GM12864 (cell line): ENCODE measurements around the gene CEP85.

Experiments used
- DNase-seq: peaks from one replicate; pipeline ENCODE4 v3.0.0-alpha.2; 2011; ENCODE audit warnings: low read depth
- H3K4me3 ChIP-seq: 2 replicates; pipeline ENCODE4 v1.5.1; 2011; ENCODE audit warnings: mild to moderate bottlenecking, low read depth, low read length, control low read depth
- TF ChIP-seq, protein P1 (sequence below): IDR thresholded peaks from 2 replicates; pipeline ENCODE4 v1.5.1; 2011; ENCODE audit warnings: low read depth, mild to moderate bottlenecking, moderate library complexity, low read length, control low read depth, inconsistent platforms; ENCODE audit errors: missing control alignments

The CEP85 gene, protein sequence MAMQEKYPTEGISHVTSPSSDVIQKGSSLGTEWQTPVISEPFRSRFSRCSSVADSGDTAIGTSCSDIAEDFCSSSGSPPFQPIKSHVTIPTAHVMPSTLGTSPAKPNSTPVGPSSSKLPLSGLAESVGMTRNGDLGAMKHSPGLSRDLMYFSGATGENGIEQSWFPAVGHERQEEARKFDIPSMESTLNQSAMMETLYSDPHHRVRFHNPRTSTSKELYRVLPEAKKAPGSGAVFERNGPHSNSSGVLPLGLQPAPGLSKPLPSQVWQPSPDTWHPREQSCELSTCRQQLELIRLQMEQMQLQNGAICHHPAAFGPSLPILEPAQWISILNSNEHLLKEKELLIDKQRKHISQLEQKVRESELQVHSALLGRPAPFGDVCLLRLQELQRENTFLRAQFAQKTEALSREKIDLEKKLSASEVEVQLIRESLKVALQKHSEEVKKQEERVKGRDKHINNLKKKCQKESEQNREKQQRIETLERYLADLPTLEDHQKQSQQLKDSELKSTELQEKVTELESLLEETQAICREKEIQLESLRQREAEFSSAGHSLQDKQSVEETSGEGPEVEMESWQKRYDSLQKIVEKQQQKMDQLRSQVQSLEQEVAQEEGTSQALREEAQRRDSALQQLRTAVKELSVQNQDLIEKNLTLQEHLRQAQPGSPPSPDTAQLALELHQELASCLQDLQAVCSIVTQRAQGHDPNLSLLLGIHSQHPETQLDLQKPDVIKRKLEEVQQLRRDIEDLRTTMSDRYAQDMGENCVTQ

DNA sequence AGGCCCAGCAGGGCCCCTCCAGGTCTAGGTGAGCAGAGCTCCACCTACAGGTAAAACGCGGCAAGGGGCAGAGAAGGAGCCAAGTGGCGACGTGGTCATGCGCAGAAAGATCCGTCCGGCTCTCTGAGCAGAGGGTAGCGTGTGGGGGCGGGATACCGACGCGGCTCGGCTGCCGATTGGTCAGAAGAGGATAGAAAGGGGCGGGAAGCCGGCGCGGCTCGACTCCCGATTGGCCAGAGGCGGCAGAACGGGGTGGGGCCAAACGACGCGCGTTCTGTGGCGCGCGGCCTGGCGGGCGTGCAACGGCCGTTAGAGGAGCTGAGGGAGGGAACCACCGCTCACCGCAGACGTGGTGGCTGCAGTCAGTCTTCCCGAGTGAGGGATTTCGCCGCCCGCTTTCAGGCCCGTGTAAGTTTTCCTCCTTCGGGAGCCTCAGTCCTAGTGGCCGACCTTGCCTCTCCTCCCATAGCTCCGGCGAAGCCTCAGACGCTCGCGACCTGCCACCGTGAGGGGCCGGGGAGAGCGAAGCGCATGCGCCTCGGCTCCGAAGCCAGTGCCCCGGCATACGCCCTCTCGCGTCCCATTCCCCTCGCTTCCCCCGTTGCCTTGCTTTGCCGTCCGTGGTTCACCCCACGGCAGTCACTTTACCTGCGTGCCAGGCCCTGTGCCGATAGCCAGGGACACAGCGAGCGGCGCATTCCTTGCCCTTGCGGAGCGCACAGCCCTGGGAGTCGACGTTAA is at the start of gene CEP85:
Gene CEP85 (plus strand): TSS at position 298 of the 741 bp plus-strand sequence. CDS start 5,584 bp downstream, outside the sequence.
- TF ChIP-seq, protein P1, sequence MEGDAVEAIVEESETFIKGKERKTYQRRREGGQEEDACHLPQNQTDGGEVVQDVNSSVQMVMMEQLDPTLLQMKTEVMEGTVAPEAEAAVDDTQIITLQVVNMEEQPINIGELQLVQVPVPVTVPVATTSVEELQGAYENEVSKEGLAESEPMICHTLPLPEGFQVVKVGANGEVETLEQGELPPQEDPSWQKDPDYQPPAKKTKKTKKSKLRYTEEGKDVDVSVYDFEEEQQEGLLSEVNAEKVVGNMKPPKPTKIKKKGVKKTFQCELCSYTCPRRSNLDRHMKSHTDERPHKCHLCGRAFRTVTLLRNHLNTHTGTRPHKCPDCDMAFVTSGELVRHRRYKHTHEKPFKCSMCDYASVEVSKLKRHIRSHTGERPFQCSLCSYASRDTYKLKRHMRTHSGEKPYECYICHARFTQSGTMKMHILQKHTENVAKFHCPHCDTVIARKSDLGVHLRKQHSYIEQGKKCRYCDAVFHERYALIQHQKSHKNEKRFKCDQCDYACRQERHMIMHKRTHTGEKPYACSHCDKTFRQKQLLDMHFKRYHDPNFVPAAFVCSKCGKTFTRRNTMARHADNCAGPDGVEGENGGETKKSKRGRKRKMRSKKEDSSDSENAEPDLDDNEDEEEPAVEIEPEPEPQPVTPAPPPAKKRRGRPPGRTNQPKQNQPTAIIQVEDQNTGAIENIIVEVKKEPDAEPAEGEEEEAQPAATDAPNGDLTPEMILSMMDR = peak; percentile 90
- H3K4me3 ChIP-seq = peak within 1 kb of the TSS; percentile 80
- DNase-seq = peak; percentile 94

DNA sequence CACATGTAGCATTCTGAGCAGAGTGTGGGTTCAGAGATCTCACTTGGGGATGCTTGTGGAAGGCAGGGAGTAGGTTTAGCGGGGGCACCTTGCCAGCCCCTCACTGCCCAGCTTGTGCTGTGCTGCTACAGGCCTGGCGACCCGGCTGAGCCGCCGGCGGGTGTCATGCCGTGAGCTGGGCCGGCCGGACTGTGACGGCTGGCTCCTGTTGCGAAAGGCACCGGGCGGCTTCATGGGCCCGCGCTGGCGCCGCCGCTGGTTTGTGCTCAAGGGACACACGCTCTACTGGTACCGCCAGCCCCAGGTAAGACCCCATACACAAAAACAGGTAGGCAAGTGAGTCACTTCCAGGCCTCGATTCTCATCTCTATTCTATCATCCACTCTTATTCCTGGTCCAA is 49.1 kb upstream of the CEP85 start:
- TF ChIP-seq, protein P1 = no peak
- H3K4me3 ChIP-seq = no peak overlapping the region

DNA sequence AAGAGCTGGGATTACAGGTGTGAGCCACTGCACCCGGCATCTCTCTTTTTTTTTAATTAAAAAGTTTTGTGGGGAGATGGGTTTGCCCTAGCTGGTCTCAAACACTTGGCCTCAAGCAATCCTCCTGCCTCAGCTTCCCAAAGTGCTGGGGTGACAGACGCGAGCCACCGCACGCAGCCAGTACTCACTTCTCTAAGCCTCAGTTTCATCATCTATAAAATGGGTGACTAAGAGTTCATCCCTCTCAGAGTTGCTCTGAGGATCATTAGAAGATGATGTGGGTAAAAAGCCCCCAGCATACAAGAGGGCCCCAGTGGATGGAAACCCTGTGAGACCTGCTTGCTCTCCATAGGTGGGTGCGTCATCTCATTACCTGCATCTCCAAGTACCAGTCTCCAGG is 46.1 kb upstream of the CEP85 start:
- no peak overlapping the region for H3K4me3 ChIP-seq
- no peak for DNase-seq
- TF ChIP-seq, protein P1 = no peak

More for the DNA sequence above, 49.1 kb upstream of the CEP85 start:
- DNase-seq = no peak

DNA sequence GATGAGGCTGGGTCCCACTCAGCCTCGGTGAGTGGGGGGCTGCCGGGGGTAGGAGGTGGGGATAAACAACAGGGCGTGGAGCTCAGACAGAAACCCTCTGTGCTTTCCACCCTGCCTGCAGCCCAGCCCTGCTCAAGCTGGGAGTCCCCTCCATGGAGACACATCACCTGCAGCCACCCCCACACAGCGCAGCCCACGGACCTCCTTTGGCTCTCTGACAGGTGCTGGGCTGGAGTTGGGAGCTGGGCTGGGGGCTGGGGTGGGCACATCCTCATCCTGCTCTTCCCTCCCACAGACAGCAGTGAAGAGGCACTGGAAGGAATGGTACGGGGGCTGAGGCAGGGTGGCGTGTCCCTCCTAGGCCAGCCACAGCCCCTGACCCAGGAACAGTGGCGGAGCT is 45.5 kb upstream of the CEP85 start:
- no peak overlapping the region for H3K4me3 ChIP-seq
- TF ChIP-seq, protein P1 = no peak
- DNase-seq = no peak

DNA sequence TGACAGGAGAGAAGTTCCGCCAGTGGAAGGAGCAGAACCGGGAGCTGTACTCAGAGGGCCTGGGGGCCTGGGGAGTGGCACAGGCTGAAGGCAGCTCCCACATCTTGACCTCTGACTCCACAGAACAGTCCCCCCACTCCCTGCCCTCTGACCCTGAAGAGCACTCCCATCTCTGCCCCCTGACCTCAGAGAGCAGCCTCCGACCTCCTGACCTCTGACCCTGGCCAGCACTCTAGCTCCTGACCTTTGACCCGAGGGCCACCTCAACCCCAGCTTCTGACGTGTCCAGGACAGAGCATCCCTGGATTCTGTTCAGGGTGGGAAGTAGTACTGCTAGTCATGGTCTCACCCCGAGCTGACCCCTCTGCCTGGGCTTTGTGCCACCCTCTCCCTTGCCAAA is 44.7 kb upstream of the CEP85 start:
- no peak for DNase-seq
- TF ChIP-seq, protein P1 = no peak
- no peak overlapping the region for H3K4me3 ChIP-seq

DNA sequence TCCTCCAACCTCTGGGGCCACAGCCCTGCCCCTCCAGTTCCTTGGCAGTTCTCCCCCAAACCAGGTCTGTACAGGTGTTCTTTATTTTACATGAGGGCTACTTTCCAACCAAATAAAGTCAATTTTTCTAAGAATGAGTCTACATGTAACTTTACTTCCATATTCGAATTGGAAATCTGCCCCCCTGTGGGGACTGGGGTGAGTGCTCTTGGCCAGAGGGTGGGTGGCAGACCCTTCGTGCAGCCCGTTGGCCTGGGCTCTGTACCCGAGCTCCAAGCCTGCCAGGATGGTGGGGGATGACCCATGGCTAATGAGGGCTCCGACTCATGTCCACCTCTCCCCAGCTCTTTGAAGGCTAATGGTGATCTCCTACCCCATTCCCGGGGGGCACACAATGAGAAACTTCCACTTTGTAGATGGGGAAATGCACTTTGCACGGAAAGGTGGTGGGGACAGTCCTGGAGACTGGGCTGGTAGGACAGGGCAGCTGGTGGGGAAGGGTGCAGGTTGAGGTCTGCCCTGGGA is 44.2 kb upstream of the CEP85 start:
- H3K4me3 ChIP-seq = no peak overlapping the region
- TF ChIP-seq, protein P1 = no peak
- DNase-seq = no peak
